OCI-LY1 (cell line): Measurements from ENCODE around the gene NWD2.

Experiments
- H2AFZ ChIP-seq: fragments of 200-600 bp; sonication (generic), shearing (Covaris generic); 2 replicates; pipeline ENCODE4 v1.6.0; 2014; ENCODE audit warnings: antibody characterized with exemption, mild to moderate bottlenecking, low read length
- H3F3A ChIP-seq: fragments of 200-600 bp; sonication (generic), shearing (Covaris generic); 2 replicates; pipeline ENCODE4 v1.6.0; 2014; ENCODE audit warnings: mild to moderate bottlenecking, antibody characterized with exemption, low read length, moderate library complexity; ENCODE audit not compliant: insufficient read depth
- H3K27ac ChIP-seq: fragments of 200-600 bp; sonication (generic); 2 replicates; pipeline ENCODE4 v1.5.1; 2014; ENCODE audit warnings: low read length, mixed run types, mild to moderate bottlenecking, low read depth; ENCODE audit not compliant: poor library complexity, severe bottlenecking
- H3K27me3 ChIP-seq: fragments of 200-600 bp; sonication (generic); 2 replicates; pipeline ENCODE4 v1.6.0; 2014; ENCODE audit warnings: antibody characterized with exemption, mild to moderate bottlenecking, low read length, moderate library complexity; ENCODE audit not compliant: insufficient read depth
- H3K36me3 ChIP-seq: fragments of 200-600 bp; sonication (generic); 2 replicates; pipeline ENCODE4 v1.6.1; 2014; ENCODE audit warnings: mild to moderate bottlenecking, antibody characterized with exemption, low read length, moderate library complexity, mixed read lengths; ENCODE audit not compliant: insufficient read depth
- H3K4me1 ChIP-seq: fragments of 200-600 bp; sonication (generic); 2 replicates; pipeline ENCODE4 v1.5.1; 2014; ENCODE audit warnings: mild to moderate bottlenecking, low read length, moderate library complexity; ENCODE audit not compliant: insufficient read depth, severe bottlenecking
- H3K4me2 ChIP-seq: fragments of 200-600 bp; sonication (generic), shearing (Covaris generic); 2 replicates; pipeline ENCODE4 v1.6.1; 2014; ENCODE audit warnings: low read length
- H3K4me3 ChIP-seq: fragments of 200-600 bp; sonication (generic); 2 replicates; pipeline ENCODE4 v1.5.1; 2014; ENCODE audit warnings: low read length, low read depth, mild to moderate bottlenecking, mixed read lengths; ENCODE audit not compliant: poor library complexity, severe bottlenecking
- H3K79me2 ChIP-seq: fragments of 200-600 bp; shearing (Covaris generic); 2 replicates; pipeline ENCODE4 v1.6.1; 2016; ENCODE audit warnings: mixed run types, low read length, mixed read lengths; ENCODE audit not compliant: insufficient read depth
- H3K9ac ChIP-seq: fragments of 200-600 bp; sonication (generic), shearing (Covaris generic); 2 replicates; pipeline ENCODE4 v1.6.1; 2014; ENCODE audit warnings: mild to moderate bottlenecking, low read length, mixed read lengths
- H3K9me2 ChIP-seq: fragments of 200-600 bp; sonication (generic), shearing (Covaris generic); 2 replicates; pipeline ENCODE4 v1.6.1; 2014; ENCODE audit warnings: low read depth, mild to moderate bottlenecking, low read length, mixed read lengths
- H3K9me3 ChIP-seq: fragments of 200-600 bp; shearing (Covaris generic); 2 replicates; pipeline ENCODE4 v1.6.1; 2014; ENCODE audit warnings: low read length, mixed read lengths
- H4K20me1 ChIP-seq: fragments of 200-600 bp; sonication (generic), shearing (Covaris generic); 2 replicates; pipeline ENCODE4 v1.6.0; 2016; ENCODE audit warnings: mild to moderate bottlenecking, low read length; ENCODE audit not compliant: insufficient read depth
- EZH2 ChIP-seq: fragments of 200-600 bp; sonication (generic), shearing (Covaris generic); IDR thresholded peaks from 2 replicates; pipeline ENCODE4 v1.8.0; 2017; ENCODE audit warnings: borderline replicate concordance, mixed run types, mild to moderate bottlenecking, antibody characterized with exemption, low read length, moderate library complexity, mixed read lengths
- TF ChIP-seq, protein P1 (sequence below): fragments of 200-600 bp; sonication (generic), shearing (Covaris generic); IDR thresholded peaks from 2 replicates; pipeline ENCODE4 v1.5.1; 2017; ENCODE audit warnings: mild to moderate bottlenecking, antibody characterized with exemption, low read length, moderate library complexity, mixed read lengths

NWD2 gene

GRCh38 chr4:37480509-37480908 is 236.0 kb downstream of the NWD2 start:
- H3K4me2 ChIP-seq: no peak overlapping the region
- H3K27me3 ChIP-seq: no peaks in the 10 kb centered on the region
- no peaks in the 10 kb centered on the region for H4K20me1 ChIP-seq
- H3K79me2 ChIP-seq: no peaks in the 10 kb centered on the region
- H2AFZ ChIP-seq: no peak overlapping the region
- H3K27ac ChIP-seq: no peak overlapping the region
- no peaks in the 10 kb centered on the region for H3F3A ChIP-seq
- H3K4me1 ChIP-seq: no peaks in the 10 kb centered on the region
- H3K36me3 ChIP-seq: no peaks in the 10 kb centered on the region
- H3K4me3 ChIP-seq: no peak overlapping the region
- no peaks in the 10 kb centered on the region for H3K9me2 ChIP-seq
- no peaks in the 10 kb centered on the region for H3K9me3 ChIP-seq
- no peak for TF ChIP-seq EZH2
- TF ChIP-seq, protein P1, sequence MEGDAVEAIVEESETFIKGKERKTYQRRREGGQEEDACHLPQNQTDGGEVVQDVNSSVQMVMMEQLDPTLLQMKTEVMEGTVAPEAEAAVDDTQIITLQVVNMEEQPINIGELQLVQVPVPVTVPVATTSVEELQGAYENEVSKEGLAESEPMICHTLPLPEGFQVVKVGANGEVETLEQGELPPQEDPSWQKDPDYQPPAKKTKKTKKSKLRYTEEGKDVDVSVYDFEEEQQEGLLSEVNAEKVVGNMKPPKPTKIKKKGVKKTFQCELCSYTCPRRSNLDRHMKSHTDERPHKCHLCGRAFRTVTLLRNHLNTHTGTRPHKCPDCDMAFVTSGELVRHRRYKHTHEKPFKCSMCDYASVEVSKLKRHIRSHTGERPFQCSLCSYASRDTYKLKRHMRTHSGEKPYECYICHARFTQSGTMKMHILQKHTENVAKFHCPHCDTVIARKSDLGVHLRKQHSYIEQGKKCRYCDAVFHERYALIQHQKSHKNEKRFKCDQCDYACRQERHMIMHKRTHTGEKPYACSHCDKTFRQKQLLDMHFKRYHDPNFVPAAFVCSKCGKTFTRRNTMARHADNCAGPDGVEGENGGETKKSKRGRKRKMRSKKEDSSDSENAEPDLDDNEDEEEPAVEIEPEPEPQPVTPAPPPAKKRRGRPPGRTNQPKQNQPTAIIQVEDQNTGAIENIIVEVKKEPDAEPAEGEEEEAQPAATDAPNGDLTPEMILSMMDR: no peak
- H3K9ac ChIP-seq: no peak overlapping the region

DNA sequence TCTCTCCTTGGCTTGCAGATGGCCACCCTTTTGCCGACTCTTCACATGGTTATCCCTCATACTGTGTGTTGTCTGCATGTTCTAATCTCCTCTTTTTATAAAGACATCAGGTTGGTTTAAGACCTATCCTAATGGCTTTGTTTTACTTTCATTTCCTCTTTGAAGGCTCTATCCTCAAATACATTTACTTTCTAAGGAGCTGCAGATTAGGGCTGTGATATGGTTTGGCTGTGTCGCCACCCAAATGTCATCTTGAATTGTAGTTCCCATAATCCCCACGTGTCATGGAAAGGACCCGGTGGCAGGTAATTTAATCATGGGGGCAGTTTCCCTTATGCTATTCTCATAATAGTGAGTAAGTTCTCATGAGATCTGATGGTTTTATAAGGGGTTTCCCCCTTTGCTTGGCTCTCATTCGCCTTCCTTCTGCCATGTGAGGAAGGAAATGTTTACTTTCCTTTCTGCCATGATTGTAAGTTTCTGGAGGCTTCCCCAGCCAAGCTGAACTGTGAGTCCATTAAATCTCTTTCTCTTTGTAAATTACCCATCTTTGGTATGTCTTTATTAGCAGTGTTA is 237.1 kb downstream of the NWD2 start:
- no peak for TF ChIP-seq EZH2
- TF ChIP-seq, protein P1: no peak
- Histone ChIP-seq H3K9ac (no peak overlapping the region), H3K9me3 (no peaks in the 10 kb centered on the region), H3K27ac (no peak overlapping the region), H3K27me3 (no peaks in the 10 kb centered on the region), H4K20me1 (no peaks in the 10 kb centered on the region), H3K4me2 (no peak overlapping the region), H3F3A (no peaks in the 10 kb centered on the region), H3K79me2 (no peaks in the 10 kb centered on the region), H3K36me3 (no peaks in the 10 kb centered on the region), H3K4me1 (no peaks in the 10 kb centered on the region), H3K9me2 (no peaks in the 10 kb centered on the region), H3K4me3 (no peak overlapping the region), H2AFZ (no peak overlapping the region)

DNA sequence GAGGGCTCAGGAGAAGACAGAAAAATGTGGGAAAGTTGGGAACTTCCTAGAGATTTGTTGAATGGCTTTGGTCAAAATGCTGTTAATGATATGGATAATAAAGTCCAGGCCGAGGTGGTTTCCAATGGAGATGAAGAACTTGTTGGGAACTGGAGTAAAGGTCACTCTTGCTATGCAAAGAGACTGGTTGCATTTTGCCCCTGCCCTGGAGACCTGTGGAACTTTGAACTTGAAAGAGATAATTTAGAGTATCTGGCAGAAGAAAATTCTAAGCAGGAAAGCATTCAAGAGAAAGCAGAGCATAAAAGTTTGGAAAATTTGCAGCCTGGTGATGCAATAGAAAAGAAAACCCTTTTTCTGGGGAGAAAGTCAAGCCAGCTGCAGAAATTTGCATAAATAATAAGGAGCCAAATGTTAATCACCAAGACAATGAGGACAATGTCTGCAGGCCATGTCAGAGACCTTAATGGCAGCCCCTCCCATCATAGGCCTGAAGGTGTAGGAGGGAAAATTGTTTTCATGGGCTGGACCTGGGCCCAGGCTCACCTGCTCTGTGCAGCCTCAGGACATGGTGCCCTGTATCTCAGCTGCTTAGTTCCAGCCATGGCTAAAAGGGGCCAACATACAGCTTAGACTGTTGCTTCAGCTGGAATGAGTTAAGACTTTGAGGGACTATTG is 237.8 kb downstream of the NWD2 start:
- TF ChIP-seq, protein P1: no peak
- TF ChIP-seq EZH2: no peak
- Histone ChIP-seq H4K20me1 (no peaks in the 10 kb centered on the region), H3K27me3 (no peaks in the 10 kb centered on the region), H3K4me2 (no peak overlapping the region), H2AFZ (no peak overlapping the region), H3K9ac (no peak overlapping the region), H3K27ac (no peak overlapping the region), H3K36me3 (no peaks in the 10 kb centered on the region), H3K4me3 (no peak overlapping the region), H3K9me2 (no peaks in the 10 kb centered on the region), H3F3A (no peaks in the 10 kb centered on the region), H3K79me2 (no peaks in the 10 kb centered on the region), H3K9me3 (no peaks in the 10 kb centered on the region), H3K4me1 (no peaks in the 10 kb centered on the region)
